ENCODE data around the gene AGPAT1.

Gene AGPAT1

DNA sequence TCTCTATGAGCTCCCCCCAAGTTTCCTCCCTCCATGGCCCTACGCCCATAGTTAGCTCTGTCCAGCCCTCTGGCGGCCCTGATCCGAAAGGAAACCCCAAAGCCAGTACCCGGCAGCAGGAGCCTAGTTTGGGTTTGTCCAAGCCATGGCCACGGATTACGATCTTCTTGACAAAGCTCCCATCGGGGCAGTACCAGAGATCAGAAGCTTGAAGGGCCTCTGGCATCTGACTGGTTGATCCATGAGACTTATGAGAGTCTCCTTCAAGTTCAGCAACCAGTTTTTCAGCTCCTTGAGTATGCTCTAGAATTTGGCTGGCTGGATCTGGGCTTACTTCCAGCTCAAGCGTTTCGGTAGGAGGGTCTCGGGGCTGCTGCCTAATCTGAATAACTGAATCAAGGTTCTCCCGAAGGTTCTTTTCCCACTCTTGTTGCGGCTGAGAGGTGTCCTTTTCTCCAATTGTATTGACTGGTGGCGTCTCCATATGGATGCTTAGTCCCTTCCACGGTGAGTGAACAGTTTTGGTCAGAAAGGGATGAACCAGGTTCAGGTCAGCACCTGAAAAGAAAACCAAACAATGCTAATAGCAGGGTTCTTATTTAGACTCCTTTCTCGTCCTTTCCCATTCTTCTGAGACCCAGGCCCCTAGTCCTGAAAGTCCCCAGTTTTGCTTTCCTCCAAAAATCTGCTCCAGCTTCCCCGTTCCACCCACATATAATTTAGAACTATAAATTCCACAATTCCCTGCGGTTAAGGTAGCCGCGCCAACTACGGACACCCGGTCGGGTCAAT, 46.4 kb downstream of the AGPAT1 start:
- Histone ChIP-seq H3K4me3 (peak overlapping the region; percentile 78), H3K27ac (peak overlapping the region; percentile 92 to 95)
- TF ChIP-seq, protein P1, sequence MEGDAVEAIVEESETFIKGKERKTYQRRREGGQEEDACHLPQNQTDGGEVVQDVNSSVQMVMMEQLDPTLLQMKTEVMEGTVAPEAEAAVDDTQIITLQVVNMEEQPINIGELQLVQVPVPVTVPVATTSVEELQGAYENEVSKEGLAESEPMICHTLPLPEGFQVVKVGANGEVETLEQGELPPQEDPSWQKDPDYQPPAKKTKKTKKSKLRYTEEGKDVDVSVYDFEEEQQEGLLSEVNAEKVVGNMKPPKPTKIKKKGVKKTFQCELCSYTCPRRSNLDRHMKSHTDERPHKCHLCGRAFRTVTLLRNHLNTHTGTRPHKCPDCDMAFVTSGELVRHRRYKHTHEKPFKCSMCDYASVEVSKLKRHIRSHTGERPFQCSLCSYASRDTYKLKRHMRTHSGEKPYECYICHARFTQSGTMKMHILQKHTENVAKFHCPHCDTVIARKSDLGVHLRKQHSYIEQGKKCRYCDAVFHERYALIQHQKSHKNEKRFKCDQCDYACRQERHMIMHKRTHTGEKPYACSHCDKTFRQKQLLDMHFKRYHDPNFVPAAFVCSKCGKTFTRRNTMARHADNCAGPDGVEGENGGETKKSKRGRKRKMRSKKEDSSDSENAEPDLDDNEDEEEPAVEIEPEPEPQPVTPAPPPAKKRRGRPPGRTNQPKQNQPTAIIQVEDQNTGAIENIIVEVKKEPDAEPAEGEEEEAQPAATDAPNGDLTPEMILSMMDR (IDR thresholded peaks at IDR 0.05): no peak
- DNase-seq (ENCODE audit: low spot score): no peak

- DNase-seq (ENCODE audit: low spot score): no peak
- Histone ChIP-seq H3K4me3 (peak overlapping the region; percentile 78), H3K27ac (peak overlapping the region; percentile 92 to 95)
- TF ChIP-seq, protein P1 (IDR thresholded peaks at IDR 0.05): no peak
These were observed 47.1 kb downstream of the AGPAT1 start for GRCh38 chr6:32128751-32129296.

- H3K27ac ChIP-seq: peak within 1 kb of the TSS; percentile 71 to 96
- TF ChIP-seq, protein P1 (IDR thresholded peaks at IDR 0.05): no peak
- peak; percentile 99 for DNase-seq (ENCODE audit: low spot score)
- H3K4me3 ChIP-seq: peak within 1 kb of the TSS; percentile 98
These were observed 47.9 kb downstream of the AGPAT1 start, which contains the start of gene ATF6B for GRCh38 chr6:32127717-32128592. Gene ATF6B (minus strand): TSS chr6:32128246. CDS start chr6:32128207, 39 bp downstream.

GRCh38 chr6:32127409-32127716, 48.5 kb downstream of the AGPAT1 start:
- Histone ChIP-seq H3K4me3 (peak overlapping the region; percentile 98), H3K27ac (peak overlapping the region; percentile 71 to 96)
- DNase-seq (ENCODE audit: low spot score): no peak
- TF ChIP-seq, protein P1 (IDR thresholded peaks at IDR 0.05): no peak

GRCh38 chr6:32126880-32127279, 49.0 kb downstream of the AGPAT1 start:
- DNase-seq (ENCODE audit: low spot score): no peak
- H3K27ac ChIP-seq: no peak overlapping the region
- peak overlapping the region; percentile 98 for H3K4me3 ChIP-seq
- TF ChIP-seq, protein P1 (IDR thresholded peaks at IDR 0.05): no peak

- H3K27ac ChIP-seq: no peak overlapping the region
- DNase-seq (ENCODE audit: low spot score): no peak
- TF ChIP-seq, protein P1 (IDR thresholded peaks at IDR 0.05): no peak
- H3K4me3 ChIP-seq: no peak overlapping the region
These were observed 52.2 kb downstream of the AGPAT1 start for GRCh38 chr6:32123681-32124080.

Data from coronary artery (tissue), 2 donors.